IPS-20b (cell line): ENCODE data around the gene MSANTD1.

Experiments
- H3K27ac ChIP-seq: one replicate; pipeline ENCODE4 v1.5.1; 2013; ENCODE audit warnings: low read length
- H3K27me3 ChIP-seq: 2 replicates; pipeline ENCODE4 v1.6.1; 2013; ENCODE audit warnings: mild to moderate bottlenecking, low read length, inconsistent platforms; ENCODE audit not compliant: insufficient read depth
- H3K36me3 ChIP-seq: 2 replicates; pipeline ENCODE4 v1.6.1; 2013; ENCODE audit warnings: low read depth, mild to moderate bottlenecking, inconsistent platforms, low read length, moderate library complexity; ENCODE audit not compliant: insufficient read depth
- H3K4me1 ChIP-seq: 2 replicates; pipeline ENCODE4 v1.6.1; 2013; ENCODE audit warnings: mild to moderate bottlenecking, control low read depth, inconsistent platforms, low read length, moderate library complexity; ENCODE audit not compliant: insufficient read depth
- H3K4me3 ChIP-seq: 2 replicates; pipeline ENCODE4 v1.5.1; 2013; ENCODE audit warnings: mild to moderate bottlenecking, low read length, inconsistent platforms
- H3K9ac ChIP-seq: 2 replicates; pipeline ENCODE4 v1.6.1; 2013; ENCODE audit warnings: low read depth, mild to moderate bottlenecking, inconsistent platforms, low read length, moderate library complexity
- H3K9me3 ChIP-seq: 2 replicates; pipeline ENCODE4 v1.6.1; 2013; ENCODE audit warnings: mild to moderate bottlenecking, low read depth, low read length, inconsistent platforms; ENCODE audit not compliant: insufficient read depth

MSANTD1 gene

GRCh38 chr4:3235581-3235980 is 13.4 kb upstream of the MSANTD1 start:
- Histone ChIP-seq H3K9me3 (no peaks in the 10 kb centered on the region), H3K4me1 (peaks cover 5% of the 10 kb centered on the region; the same call in 1 of the 2 replicates), H3K36me3 (peaks cover 66% of the 10 kb centered on the region), H3K27ac (no peak overlapping the region), H3K27me3 (peaks cover 33% of the 10 kb centered on the region; the same call in 1 of the 2 replicates), H3K9ac (no peak overlapping the region), H3K4me3 (no peak overlapping the region)

GRCh38 chr4:3236326-3236878 is 12.6 kb upstream of the MSANTD1 start:
- H3K27me3 ChIP-seq, result peaks cover 33% of the 10 kb centered on the region; the same call in 1 of the 2 replicates
- no peaks in the 10 kb centered on the region for H3K9me3 ChIP-seq
- no peak overlapping the region for H3K27ac ChIP-seq
- H3K36me3 ChIP-seq, result peaks cover 58% of the 10 kb centered on the region
- H3K4me3 ChIP-seq, result no peak overlapping the region
- peaks cover 5% of the 10 kb centered on the region; the same call in 1 of the 2 replicates for H3K4me1 ChIP-seq
- H3K9ac ChIP-seq, result no peak overlapping the region; the same call in 1 of the 2 replicates

GRCh38 chr4:3237266-3237665 is 11.7 kb upstream of the MSANTD1 start:
- Histone ChIP-seq H3K9me3 (no peaks in the 10 kb centered on the region), H3K4me3 (no peak overlapping the region), H3K36me3 (peaks cover 49% of the 10 kb centered on the region), H3K4me1 (peaks cover 5% of the 10 kb centered on the region; the same call in 1 of the 2 replicates), H3K9ac (no peak overlapping the region), H3K27me3 (peaks cover 33% of the 10 kb centered on the region; the same call in 1 of the 2 replicates), H3K27ac (no peak overlapping the region)

GRCh38 chr4:3237712-3238560 is 11.0 kb upstream of the MSANTD1 start:
- H3K9me3 ChIP-seq, result no peaks in the 10 kb centered on the region
- no peak overlapping the region for H3K4me3 ChIP-seq
- H3K36me3 ChIP-seq, result peaks cover 42% of the 10 kb centered on the region
- peaks cover 5% of the 10 kb centered on the region; the same call in 1 of the 2 replicates for H3K4me1 ChIP-seq
- H3K27ac ChIP-seq, result no peak overlapping the region
- H3K27me3 ChIP-seq, result peaks cover 33% of the 10 kb centered on the region; the same call in 1 of the 2 replicates
- H3K9ac ChIP-seq, result no peak overlapping the region

GRCh38 chr4:3238721-3239120 is 10.2 kb upstream of the MSANTD1 start:
- no peak overlapping the region for H3K4me3 ChIP-seq
- H3K27ac ChIP-seq, result no peak overlapping the region
- no peak overlapping the region for H3K9ac ChIP-seq
- peaks cover 36% of the 10 kb centered on the region for H3K36me3 ChIP-seq
- no peaks in the 10 kb centered on the region for H3K9me3 ChIP-seq
- peaks cover 5% of the 10 kb centered on the region; the same call in 1 of the 2 replicates for H3K4me1 ChIP-seq
- peaks cover 33% of the 10 kb centered on the region; the same call in 1 of the 2 replicates for H3K27me3 ChIP-seq

GRCh38 chr4:3239303-3239702 is 9.7 kb upstream of the MSANTD1 start:
- H3K4me1 ChIP-seq, result peaks cover 5% of the 10 kb centered on the region; the same call in 1 of the 2 replicates
- H3K27ac ChIP-seq, result no peak overlapping the region
- no peak overlapping the region for H3K4me3 ChIP-seq
- H3K9ac ChIP-seq, result no peak overlapping the region
- no peaks in the 10 kb centered on the region for H3K9me3 ChIP-seq
- H3K27me3 ChIP-seq, result peaks cover 33% of the 10 kb centered on the region; the same call in 1 of the 2 replicates
- H3K36me3 ChIP-seq, result peaks cover 34% of the 10 kb centered on the region

GRCh38 chr4:3239998-3240920 is 8.7 kb upstream of the MSANTD1 start:
- Histone ChIP-seq H3K27ac (no peak overlapping the region), H3K4me3 (no peak overlapping the region), H3K36me3 (peaks cover 32% of the 10 kb centered on the region), H3K27me3 (peaks cover 33% of the 10 kb centered on the region; the same call in 1 of the 2 replicates), H3K9ac (no peak overlapping the region), H3K4me1 (peaks cover 5% of the 10 kb centered on the region; the same call in 1 of the 2 replicates), H3K9me3 (no peaks in the 10 kb centered on the region)

- Histone ChIP-seq H3K27me3 (peaks cover 29% of the 10 kb centered on the region; the same call in 1 of the 2 replicates), H3K27ac (no peak overlapping the region), H3K9ac (no peak overlapping the region), H3K4me1 (peaks cover 5% of the 10 kb centered on the region; the same call in 1 of the 2 replicates), H3K36me3 (peaks cover 24% of the 10 kb centered on the region), H3K4me3 (no peak overlapping the region), H3K9me3 (no peaks in the 10 kb centered on the region)
Measured at GRCh38 chr4:3240936-3241522, 7.9 kb upstream of the MSANTD1 start.

GRCh38 chr4:3241898-3242524 is 6.9 kb upstream of the MSANTD1 start:
- H3K9me3 ChIP-seq, result no peaks in the 10 kb centered on the region
- H3K4me1 ChIP-seq, result peaks cover 5% of the 10 kb centered on the region; the same call in 1 of the 2 replicates
- H3K9ac ChIP-seq, result no peak overlapping the region
- no peak overlapping the region for H3K4me3 ChIP-seq
- no peak overlapping the region for H3K27ac ChIP-seq
- H3K27me3 ChIP-seq, result peaks cover 19% of the 10 kb centered on the region; the same call in 1 of the 2 replicates
- peaks cover 15% of the 10 kb centered on the region for H3K36me3 ChIP-seq

- peaks cover 15% of the 10 kb centered on the region for H3K36me3 ChIP-seq
- H3K4me1 ChIP-seq, result peaks cover 2% of the 10 kb centered on the region; the same call in 1 of the 2 replicates
- H3K4me3 ChIP-seq, result no peak overlapping the region
- H3K9ac ChIP-seq, result no peak overlapping the region
- H3K9me3 ChIP-seq, result no peaks in the 10 kb centered on the region
- H3K27ac ChIP-seq, result no peak overlapping the region
- H3K27me3 ChIP-seq, result peaks cover 15% of the 10 kb centered on the region; the same call in 1 of the 2 replicates
Measured at GRCh38 chr4:3243136-3243780, 5.7 kb upstream of the MSANTD1 start.
